CD1c-positive myeloid dendritic cell (primary cell): ENCODE data around the gene CCDC40.
"Not testable (repeated sequence)": the region's sequence is repeated elsewhere in the genome, so short reads cannot be mapped to it uniquely, and the experiment has no call there.

Experiments used
- DNase-seq: peaks from one replicate; pipeline ENCODE4 v3.0.0-alpha.2; 2016; ENCODE audit errors: extremely low spot score

CCDC40 gene

GRCh38 chr17:80035937-80036714, at the start of gene CCDC40:
Gene CCDC40, plus strand, starts transcription at chr17:80036642. Its CDS starts 21 bp downstream, at chr17:80036663.
- DNase-seq: peak; percentile 96

- no peak for DNase-seq
Measured at GRCh38 chr17:79987187-79987934, 49.1 kb upstream of the CCDC40 start.

DNA sequence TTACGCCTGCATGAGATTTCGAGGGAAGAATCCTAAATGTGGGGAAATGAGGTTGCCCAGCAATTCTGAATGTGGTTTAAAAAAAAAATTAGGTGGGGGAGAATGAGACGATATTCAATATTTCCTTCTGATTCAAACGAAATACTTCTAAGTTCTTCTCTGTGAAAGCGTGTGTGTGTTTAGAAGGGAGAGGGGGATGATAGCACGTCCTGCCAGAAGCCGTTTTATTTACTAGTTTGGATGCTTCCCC, 48.6 kb upstream of the CCDC40 start:
- DNase-seq: no peak

GRCh38 chr17:79988185-79988971, 48.1 kb upstream of the CCDC40 start:
- no peak for DNase-seq

- no peak for DNase-seq
Measured at GRCh38 chr17:79989106-79989835, 47.2 kb upstream of the CCDC40 start.

DNA sequence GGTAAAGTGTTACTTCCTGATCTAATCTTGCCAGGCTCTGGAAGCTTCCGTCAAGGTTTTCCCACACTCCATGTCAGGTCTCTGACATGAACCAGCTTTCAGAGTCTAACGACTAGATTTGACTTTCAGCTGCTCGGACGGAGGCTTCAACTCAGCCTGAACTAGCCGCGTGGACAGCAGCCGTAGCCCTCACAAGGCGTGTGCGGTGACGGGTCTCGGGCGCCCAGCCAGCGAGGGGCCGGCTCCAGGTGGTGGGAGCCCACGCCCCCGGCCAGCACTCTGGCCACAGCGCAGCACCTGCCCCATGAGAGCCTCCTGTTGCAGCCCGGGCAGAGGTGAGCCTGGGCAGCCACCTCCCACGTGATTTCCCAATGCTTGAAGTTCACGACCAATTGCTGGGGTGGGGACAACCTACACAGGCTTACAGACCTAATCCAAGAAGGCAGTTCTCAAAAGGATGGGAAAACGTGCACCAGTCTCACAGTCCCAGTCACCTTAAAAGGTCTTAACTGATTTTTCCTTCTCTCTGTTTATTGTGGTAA, 46.3 kb upstream of the CCDC40 start:
- no peak for DNase-seq

GRCh38 chr17:79990704-79991103, 45.7 kb upstream of the CCDC40 start:
- no peak for DNase-seq

GRCh38 chr17:79991140-79991923, 45.1 kb upstream of the CCDC40 start:
- peak; percentile 63 for DNase-seq

DNA sequence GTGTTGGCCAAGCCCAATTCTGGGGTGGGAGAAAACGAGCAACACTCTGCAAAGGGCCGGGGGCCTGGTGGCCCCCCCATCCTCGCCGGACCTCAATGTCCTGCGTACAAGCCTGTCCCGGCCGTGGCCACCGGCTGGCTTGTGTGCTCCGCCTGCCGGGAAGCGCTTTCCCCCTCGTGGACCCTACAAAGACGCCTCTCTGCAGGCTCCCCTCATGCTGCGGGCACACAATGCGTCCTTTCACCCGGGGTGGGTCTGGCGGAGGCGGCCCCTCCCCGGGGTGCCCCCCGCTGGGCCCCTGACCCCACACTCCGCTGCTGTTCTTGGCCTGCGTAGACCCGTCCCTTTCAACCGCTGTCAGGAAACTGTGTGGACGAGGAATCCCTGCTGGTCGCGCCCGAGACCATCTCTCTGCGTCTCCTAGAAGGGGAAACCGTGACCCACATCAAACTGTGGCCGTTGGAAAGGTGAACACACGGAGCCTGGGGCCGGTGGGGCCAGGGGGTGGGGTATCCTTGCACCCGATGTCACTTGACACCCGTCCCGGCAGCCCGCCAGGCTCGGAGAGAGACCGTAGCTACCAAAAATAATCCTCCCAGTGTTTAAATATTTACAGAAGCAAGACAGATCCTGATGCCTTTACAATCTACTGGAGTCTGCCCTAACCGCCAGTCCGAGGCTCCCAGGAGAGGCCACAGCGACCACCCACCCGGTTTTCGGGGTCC, 44.4 kb upstream of the CCDC40 start:
- DNase-seq: no peak

DNA sequence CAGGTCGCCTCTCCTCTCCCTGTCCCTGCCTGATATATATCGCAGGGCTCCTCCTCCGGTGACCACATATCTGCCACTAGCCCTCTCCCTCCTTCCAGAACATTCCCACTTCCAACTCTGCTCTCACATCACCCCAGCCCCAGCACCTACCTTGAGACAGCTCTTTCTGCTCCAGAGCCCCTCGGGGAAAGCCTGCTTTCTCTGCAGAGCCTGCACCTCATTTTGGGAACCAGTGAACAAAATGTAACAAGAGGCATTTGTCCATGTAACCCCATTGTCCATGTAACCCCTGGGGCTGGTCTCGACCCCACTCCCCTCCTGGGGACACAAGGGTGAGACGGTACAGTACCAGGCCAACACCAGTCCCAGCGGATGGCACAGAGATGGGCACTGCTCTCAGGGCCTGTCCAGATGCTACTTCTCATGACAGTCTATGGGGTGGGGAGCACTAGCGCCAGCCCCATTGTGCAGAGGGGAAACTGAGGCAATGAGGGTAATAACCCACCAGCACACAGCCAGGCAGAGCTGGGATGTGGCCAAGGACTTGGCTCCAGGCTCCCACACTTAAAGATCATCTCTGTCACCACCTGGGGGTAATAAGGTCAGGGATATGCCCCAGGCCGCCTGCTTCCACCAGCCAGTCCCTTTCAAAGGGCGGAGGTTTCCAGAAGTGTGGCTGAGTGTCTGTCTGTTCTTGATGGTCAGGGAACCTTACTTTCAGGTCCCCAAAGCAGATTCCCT, 43.6 kb upstream of the CCDC40 start:
- no peak for DNase-seq

GRCh38 chr17:79993390-79994227, 42.8 kb upstream of the CCDC40 start:
- DNase-seq: peak; percentile 76

- not testable (repeated sequence) for DNase-seq
Measured at GRCh38 chr17:79994228-79994569, 42.2 kb upstream of the CCDC40 start.

GRCh38 chr17:79994602-79995001, 41.8 kb upstream of the CCDC40 start:
- no peak for DNase-seq

- no peak for DNase-seq
Measured at GRCh38 chr17:79995696-79996095, 40.7 kb upstream of the CCDC40 start.

GRCh38 chr17:79996291-79996690, 40.2 kb upstream of the CCDC40 start:
- no peak for DNase-seq

DNA sequence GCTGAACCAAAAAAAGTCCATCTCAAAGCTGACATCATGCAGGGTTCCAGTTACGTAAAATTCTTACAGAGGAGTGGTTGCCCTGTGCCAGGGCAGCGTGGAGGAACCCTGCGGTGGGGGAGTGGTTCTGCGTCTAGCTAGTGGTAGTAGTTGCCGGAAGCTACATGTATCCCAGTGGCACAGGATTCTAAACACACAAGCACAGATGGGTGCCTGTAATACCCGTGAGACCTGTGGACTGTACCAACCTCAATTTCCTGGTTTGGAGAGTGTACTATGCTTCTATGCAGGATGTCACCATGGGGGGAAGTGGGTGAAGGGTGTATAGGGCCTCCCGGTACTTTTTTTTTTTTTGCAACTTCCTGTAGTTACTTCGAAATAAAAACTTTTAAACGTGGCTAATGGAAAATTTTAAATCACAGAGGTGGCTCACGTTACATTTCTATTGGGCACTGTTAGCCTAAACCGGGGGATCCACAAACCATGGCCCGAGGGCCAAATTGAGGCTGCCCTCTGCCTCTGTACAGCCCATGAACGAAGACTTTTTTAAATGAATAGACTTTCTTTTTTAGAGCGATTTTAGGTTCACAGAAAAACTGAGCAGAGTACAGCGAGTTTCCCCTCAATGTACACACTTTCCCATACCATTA, 39.3 kb upstream of the CCDC40 start:
- DNase-seq: peak; percentile 90

DNA sequence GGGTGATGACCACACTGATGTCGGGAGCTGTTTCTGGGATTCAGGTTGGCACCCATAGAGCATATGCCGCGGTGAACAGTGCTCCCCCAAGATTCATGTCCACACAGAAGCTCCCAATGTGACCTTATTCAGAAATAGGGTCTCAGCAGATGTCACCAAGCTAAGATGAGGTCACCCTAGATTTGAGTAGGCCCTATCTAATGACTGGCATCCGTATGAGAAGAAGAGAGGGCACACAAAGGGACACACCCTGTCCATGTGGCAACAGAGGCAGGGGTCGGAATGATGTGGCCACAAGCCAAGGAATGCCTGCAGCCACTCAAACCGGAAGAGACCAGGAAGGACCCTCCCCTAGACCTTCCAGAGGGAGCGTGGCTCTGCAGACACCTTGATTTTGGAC, 36.3 kb upstream of the CCDC40 start:
- no peak for DNase-seq
